ENCODE results near the gene CLCA1. TPM values are rescaled to one million over a fixed set of nuclear protein-coding genes. Genes with fewer than 3 reads are reported as not detected.

Gene CLCA1
- total RNA-seq, 1 donor from 2014 or later = not detected

DNA sequence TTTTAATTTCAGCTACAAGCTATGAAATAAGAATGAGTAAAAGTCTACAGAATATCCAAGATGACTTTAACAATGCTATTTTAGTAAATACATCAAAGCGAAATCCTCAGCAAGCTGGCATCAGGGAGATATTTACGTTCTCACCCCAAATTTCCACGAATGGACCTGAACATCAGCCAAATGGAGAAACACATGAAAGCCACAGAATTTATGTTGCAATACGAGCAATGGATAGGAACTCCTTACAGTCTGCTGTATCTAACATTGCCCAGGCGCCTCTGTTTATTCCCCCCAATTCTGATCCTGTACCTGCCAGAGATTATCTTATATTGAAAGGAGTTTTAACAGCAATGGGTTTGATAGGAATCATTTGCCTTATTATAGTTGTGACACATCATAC lies 13.7 kb upstream of the CLCA1 start:
- no peaks in the 10 kb centered on the region for H3K79me2 ChIP-seq (ENCODE audit: low read depth)
- no peak overlapping the region for H3K4me3 ChIP-seq
- TF ChIP-seq, protein P1, sequence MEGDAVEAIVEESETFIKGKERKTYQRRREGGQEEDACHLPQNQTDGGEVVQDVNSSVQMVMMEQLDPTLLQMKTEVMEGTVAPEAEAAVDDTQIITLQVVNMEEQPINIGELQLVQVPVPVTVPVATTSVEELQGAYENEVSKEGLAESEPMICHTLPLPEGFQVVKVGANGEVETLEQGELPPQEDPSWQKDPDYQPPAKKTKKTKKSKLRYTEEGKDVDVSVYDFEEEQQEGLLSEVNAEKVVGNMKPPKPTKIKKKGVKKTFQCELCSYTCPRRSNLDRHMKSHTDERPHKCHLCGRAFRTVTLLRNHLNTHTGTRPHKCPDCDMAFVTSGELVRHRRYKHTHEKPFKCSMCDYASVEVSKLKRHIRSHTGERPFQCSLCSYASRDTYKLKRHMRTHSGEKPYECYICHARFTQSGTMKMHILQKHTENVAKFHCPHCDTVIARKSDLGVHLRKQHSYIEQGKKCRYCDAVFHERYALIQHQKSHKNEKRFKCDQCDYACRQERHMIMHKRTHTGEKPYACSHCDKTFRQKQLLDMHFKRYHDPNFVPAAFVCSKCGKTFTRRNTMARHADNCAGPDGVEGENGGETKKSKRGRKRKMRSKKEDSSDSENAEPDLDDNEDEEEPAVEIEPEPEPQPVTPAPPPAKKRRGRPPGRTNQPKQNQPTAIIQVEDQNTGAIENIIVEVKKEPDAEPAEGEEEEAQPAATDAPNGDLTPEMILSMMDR (IDR thresholded peaks at IDR 0.05) = no peak
- no peak for TF ChIP-seq EZH2phosphoT487 (IDR thresholded peaks at IDR 0.05)
- TF ChIP-seq EZH2 (IDR thresholded peaks at IDR 0.05) = no peak
- H3K27ac ChIP-seq = no peak overlapping the region
- no peak overlapping the region for H3K9ac ChIP-seq
- Mint-ChIP-seq H3K4me1 (no peaks in the 10 kb centered on the region), H3K36me3 (no peaks in the 10 kb centered on the region), H3K9me3 (no peaks in the 10 kb centered on the region), H3K4me3 (no peak overlapping the region), H3K27ac (no peak overlapping the region), H3K27me3 (ENCODE audit: insufficient read depth, low read depth) (no peaks in the 10 kb centered on the region)
- no peaks in the 10 kb centered on the region for H4K20me1 ChIP-seq (ENCODE audit: low read depth)
- H3K9me3 ChIP-seq (ENCODE audit: low read depth) = no peaks in the 10 kb centered on the region
- no peak overlapping the region for H3K4me2 ChIP-seq
- no peaks in the 10 kb centered on the region for H3K27me3 ChIP-seq
- no peak for DNase-seq (ENCODE audit: low spot score)
- no peak overlapping the region for H2AFZ ChIP-seq (replicated peaks)
- no peaks in the 10 kb centered on the region for H3K4me1 ChIP-seq
- no peaks in the 10 kb centered on the region for H3F3A ChIP-seq (ENCODE audit: low read depth)
- no peaks in the 10 kb centered on the region for H3K36me3 ChIP-seq

DNA sequence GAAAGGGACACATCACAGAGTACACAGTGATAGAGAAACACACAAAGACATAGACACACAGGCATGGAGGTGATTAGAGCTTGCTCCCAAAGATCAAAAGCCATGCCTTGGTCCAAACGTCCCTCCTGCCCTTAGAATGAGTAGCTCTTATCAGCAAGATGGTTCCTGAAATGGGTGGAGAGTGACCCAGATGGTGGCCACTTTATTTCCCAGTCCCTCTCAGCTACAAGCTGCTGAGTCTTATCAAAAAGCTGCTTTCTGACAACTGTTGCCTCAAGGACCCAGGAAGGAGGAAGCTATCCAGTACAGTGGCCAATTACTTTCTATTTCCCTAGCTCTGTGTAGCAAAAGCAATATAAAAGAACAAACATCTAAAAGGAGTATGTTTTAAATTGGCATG lies 7.7 kb upstream of the CLCA1 start:
- Mint-ChIP-seq H3K27ac (no peak overlapping the region), H3K36me3 (no peaks in the 10 kb centered on the region), H3K4me3 (no peak overlapping the region), H3K27me3 (ENCODE audit: insufficient read depth, low read depth) (no peaks in the 10 kb centered on the region), H3K4me1 (no peaks in the 10 kb centered on the region), H3K9me3 (no peaks in the 10 kb centered on the region)
- Histone ChIP-seq H3K4me2 (no peak overlapping the region), H3K27me3 (no peaks in the 10 kb centered on the region), H3K4me3 (no peak overlapping the region), H3K9ac (no peak overlapping the region), H3F3A (ENCODE audit: low read depth) (no peaks in the 10 kb centered on the region), H3K36me3 (no peaks in the 10 kb centered on the region), H3K79me2 (ENCODE audit: low read depth) (no peaks in the 10 kb centered on the region), H3K4me1 (no peaks in the 10 kb centered on the region), H2AFZ (replicated peaks) (no peak overlapping the region), H4K20me1 (ENCODE audit: low read depth) (no peaks in the 10 kb centered on the region), H3K9me3 (ENCODE audit: low read depth) (no peaks in the 10 kb centered on the region), H3K27ac (no peak overlapping the region)
- TF ChIP-seq EZH2 (IDR thresholded peaks at IDR 0.05) (no peak), EZH2phosphoT487 (IDR thresholded peaks at IDR 0.05) (no peak)
- TF ChIP-seq, protein P1 (IDR thresholded peaks at IDR 0.05) = no peak
- no peak for DNase-seq (ENCODE audit: low spot score)

DNA sequence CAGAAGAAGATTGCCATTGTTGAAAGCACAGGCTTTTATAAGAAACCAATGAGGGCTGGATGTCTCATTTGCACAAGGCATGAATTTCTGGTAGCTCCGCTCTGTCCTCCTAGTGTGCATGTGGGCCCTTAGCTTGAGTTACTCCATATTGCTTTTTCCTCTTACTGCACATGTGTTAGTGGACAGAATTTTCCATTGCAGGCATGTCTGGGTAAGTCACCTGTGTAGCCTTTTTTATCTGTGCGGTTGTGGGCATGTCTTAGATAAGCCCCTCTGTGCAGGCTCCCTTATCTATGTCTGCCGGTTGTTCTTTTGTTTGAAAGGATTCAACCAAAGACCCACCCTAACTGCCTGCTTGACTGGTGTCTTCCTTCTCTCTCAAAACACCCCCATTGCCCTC lies 7.2 kb upstream of the CLCA1 start:
- no peaks in the 10 kb centered on the region for H3K79me2 ChIP-seq (ENCODE audit: low read depth)
- no peak overlapping the region for H3K4me2 ChIP-seq
- no peaks in the 10 kb centered on the region for H3K27me3 Mint-ChIP-seq (ENCODE audit: insufficient read depth, low read depth)
- no peaks in the 10 kb centered on the region for H3K4me1 Mint-ChIP-seq
- no peak overlapping the region for H3K4me3 Mint-ChIP-seq
- no peak overlapping the region for H3K9ac ChIP-seq
- no peak overlapping the region for H3K27ac ChIP-seq
- no peaks in the 10 kb centered on the region for H3K9me3 Mint-ChIP-seq
- H3K4me3 ChIP-seq = no peak overlapping the region
- no peaks in the 10 kb centered on the region for H3F3A ChIP-seq (ENCODE audit: low read depth)
- DNase-seq (ENCODE audit: low spot score) = no peak
- no peaks in the 10 kb centered on the region for H3K27me3 ChIP-seq
- no peaks in the 10 kb centered on the region for H3K36me3 ChIP-seq
- H3K27ac Mint-ChIP-seq = no peak overlapping the region
- H3K4me1 ChIP-seq = no peaks in the 10 kb centered on the region
- no peak for TF ChIP-seq EZH2 (IDR thresholded peaks at IDR 0.05)
- TF ChIP-seq, protein P1 (IDR thresholded peaks at IDR 0.05) = no peak
- no peak for TF ChIP-seq EZH2phosphoT487 (IDR thresholded peaks at IDR 0.05)
- H2AFZ ChIP-seq (replicated peaks) = no peak overlapping the region
- no peaks in the 10 kb centered on the region for H3K9me3 ChIP-seq (ENCODE audit: low read depth)
- H4K20me1 ChIP-seq (ENCODE audit: low read depth) = no peaks in the 10 kb centered on the region
- no peaks in the 10 kb centered on the region for H3K36me3 Mint-ChIP-seq
